ENCODE measurements around the gene SUV39H2. TPM values are rescaled to one million over a fixed set of nuclear protein-coding genes. Genes with fewer than 3 reads are reported as not detected.

The SUV39H2 gene
- total and polyA plus RNA-seq, 7 experiments from 2014 or later: 2.4 to 25.0 (median 6.8) TPM

- Mint-ChIP-seq H3K4me3 (no peak overlapping the region), H3K27me3 (no peaks in the 10 kb centered on the region)
These were observed 33.7 kb upstream of the SUV39H2 start for GRCh38 chr10:14844948-14845347.

DNA sequence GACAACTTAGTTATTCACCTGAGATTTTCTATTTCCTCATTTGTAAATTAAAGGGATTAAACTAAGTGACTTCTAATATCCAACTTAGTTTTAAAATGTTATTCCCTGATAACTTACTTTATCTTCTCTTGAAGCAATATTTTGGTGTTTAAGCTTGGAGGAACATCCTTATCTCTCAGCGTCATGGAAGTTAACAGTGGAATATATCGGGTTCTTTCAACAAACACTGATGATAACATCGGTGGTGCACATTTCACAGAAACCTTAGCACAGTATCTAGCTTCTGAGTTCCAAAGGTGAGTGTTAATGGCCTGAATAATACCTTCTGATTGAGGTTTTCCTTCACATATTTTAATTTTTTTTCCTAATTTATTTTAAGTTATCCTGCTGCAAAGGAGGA lies 26.4 kb upstream of the SUV39H2 start:
- Mint-ChIP-seq H3K4me3 (no peak overlapping the region), H3K27me3 (no peaks in the 10 kb centered on the region), H3K4me1 (peaks cover 0 to 4% (median 0%) of the 10 kb centered on the region in 7 donors), H3K27ac (no peak overlapping the region), H3K36me3 (peaks cover 3 to 53% (median 17%) of the 10 kb centered on the region in 5 donors), H3K9me3 (no peaks in the 10 kb centered on the region)
- no peaks in the 10 kb centered on the region for H3K4me1 ChIP-seq (ENCODE audit: control insufficient read depth in 2 of 2, insufficient read depth in 2 of 2, low read length in 2 of 2)
- H3K27me3 ChIP-seq (ENCODE audit: control insufficient read depth in 2 of 2, insufficient read depth in 2 of 2, low read length in 2 of 2): no peaks in the 10 kb centered on the region
- ChIA-PET CTCF (interaction anchor here (0.6 kb wide), 1 partner anchor 134 kb away, joined by 3 read pairs; no protein-coding TSS in a partner anchor), POLR2A (no interaction called here)
- no peak for ATAC-seq
- no peak overlapping the region for H3K4me3 ChIP-seq (ENCODE audit: low read length)
- H3K9me3 ChIP-seq (ENCODE audit: control insufficient read depth in 2 of 3, low read length in 3 of 3): no peaks in the 10 kb centered on the region
- intact Hi-C loops (cut with micrococcal nuclease): no loop called here
- peaks cover 0 to 12% (median 7%) of the 10 kb centered on the region in 3 experiments for H3K36me3 ChIP-seq (ENCODE audit: control insufficient read depth in 2 of 3, insufficient read depth in 3 of 3, low read length in 3 of 3)
- no peak overlapping the region for H3K27ac ChIP-seq (ENCODE audit: low read depth, low read length)
- DNase-seq: no peak

More at GRCh38 chr10:14844948-14845347, 33.7 kb upstream of the SUV39H2 start:
- peaks cover 12 to 33% (median 15%) of the 10 kb centered on the region in 7 donors for H3K4me1 Mint-ChIP-seq
- H3K27ac ChIP-seq (ENCODE audit: low read depth, low read length): no peak overlapping the region
- intact Hi-C loops (cut with micrococcal nuclease): no loop called here
- no peaks in the 10 kb centered on the region for H3K9me3 ChIP-seq (ENCODE audit: control insufficient read depth in 2 of 3, low read length in 3 of 3)
- peak overlapping the region in 2 of 9 donors; percentile 29 to 54 for H3K27ac Mint-ChIP-seq
- H3K9me3 Mint-ChIP-seq: no peaks in the 10 kb centered on the region
- no peak overlapping the region for H3K4me3 ChIP-seq (ENCODE audit: low read length)
- POLR2A ChIA-PET: interaction anchor here (0.6 kb wide), 1 partner anchor 1226 kb away, joined by 3 read pairs; no protein-coding TSS in a partner anchor
- H3K36me3 ChIP-seq (ENCODE audit: control insufficient read depth in 2 of 3, insufficient read depth in 3 of 3, low read length in 3 of 3): peaks cover 6 to 47% (median 9%) of the 10 kb centered on the region in 3 experiments
- no peaks in the 10 kb centered on the region for H3K4me1 ChIP-seq (ENCODE audit: control insufficient read depth in 2 of 2, insufficient read depth in 2 of 2, low read length in 2 of 2)
- DNase-seq (no peak), ATAC-seq (no peak)
- CTCF ChIA-PET: no interaction called here
- peaks cover 7 to 41% (median 22%) of the 10 kb centered on the region in 5 donors for H3K36me3 Mint-ChIP-seq
- no peaks in the 10 kb centered on the region for H3K27me3 ChIP-seq (ENCODE audit: control insufficient read depth in 2 of 2, insufficient read depth in 2 of 2, low read length in 2 of 2)

GRCh38 chr10:14855453-14855852 lies 23.2 kb upstream of the SUV39H2 start:
- Histone ChIP-seq H3K36me3 (ENCODE audit: control insufficient read depth in 2 of 3, insufficient read depth in 3 of 3, low read length in 3 of 3) (peaks cover 0 to 29% (median 7%) of the 10 kb centered on the region in 3 experiments), H3K27me3 (ENCODE audit: control insufficient read depth in 2 of 2, insufficient read depth in 2 of 2, low read length in 2 of 2) (no peaks in the 10 kb centered on the region), H3K27ac (ENCODE audit: low read depth, low read length) (no peak overlapping the region), H3K4me1 (ENCODE audit: control insufficient read depth in 2 of 2, insufficient read depth in 2 of 2, low read length in 2 of 2) (no peaks in the 10 kb centered on the region), H3K9me3 (ENCODE audit: control insufficient read depth in 2 of 3, low read length in 3 of 3) (no peaks in the 10 kb centered on the region), H3K4me3 (ENCODE audit: low read length) (no peak overlapping the region)
- Mint-ChIP-seq H3K9me3 (no peaks in the 10 kb centered on the region), H3K27me3 (no peaks in the 10 kb centered on the region), H3K27ac (no peak overlapping the region), H3K36me3 (peaks cover 8 to 60% (median 18%) of the 10 kb centered on the region in 5 donors), H3K4me3 (no peak overlapping the region), H3K4me1 (peaks cover 0 to 11% (median 2%) of the 10 kb centered on the region in 7 donors)
- ATAC-seq (no peak), DNase-seq (no peak)
- CTCF ChIA-PET: no interaction called here
- intact Hi-C loops (cut with micrococcal nuclease): no loop called here
- POLR2A ChIA-PET: no interaction called here

DNA sequence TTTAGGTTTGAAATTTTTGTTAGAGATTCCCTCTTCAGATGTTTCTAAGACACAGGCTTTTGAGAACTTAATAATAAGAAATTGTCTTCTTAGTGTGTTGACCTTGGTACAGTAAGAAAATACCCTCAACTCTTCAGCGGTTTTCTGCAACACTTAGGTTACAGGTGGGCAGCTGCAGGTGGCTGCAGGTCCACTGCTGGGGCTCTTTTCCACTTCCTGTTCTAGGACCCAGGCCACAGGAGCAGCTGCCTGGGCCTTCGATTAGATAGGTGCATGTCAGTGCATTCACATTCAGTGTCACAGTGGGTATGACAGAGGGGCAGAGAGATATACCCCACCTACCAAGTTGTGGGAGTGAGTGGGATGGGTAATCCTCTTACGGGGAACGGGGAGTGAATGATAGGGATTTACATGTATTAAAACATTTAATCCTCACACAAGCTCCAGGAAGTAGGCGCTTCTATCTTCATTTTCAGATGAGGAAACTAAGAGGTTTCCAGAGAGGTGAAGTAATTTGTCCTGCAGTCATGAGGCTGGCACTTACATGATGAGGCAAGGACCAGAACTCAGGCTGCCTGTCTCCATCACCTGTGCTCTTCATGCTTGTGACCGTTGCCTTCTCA lies 20.2 kb upstream of the SUV39H2 start:
- peaks cover 0 to 17% (median 5%) of the 10 kb centered on the region in 7 donors for H3K4me1 Mint-ChIP-seq
- POLR2A ChIA-PET: no interaction called here
- ATAC-seq: no peak

DNA sequence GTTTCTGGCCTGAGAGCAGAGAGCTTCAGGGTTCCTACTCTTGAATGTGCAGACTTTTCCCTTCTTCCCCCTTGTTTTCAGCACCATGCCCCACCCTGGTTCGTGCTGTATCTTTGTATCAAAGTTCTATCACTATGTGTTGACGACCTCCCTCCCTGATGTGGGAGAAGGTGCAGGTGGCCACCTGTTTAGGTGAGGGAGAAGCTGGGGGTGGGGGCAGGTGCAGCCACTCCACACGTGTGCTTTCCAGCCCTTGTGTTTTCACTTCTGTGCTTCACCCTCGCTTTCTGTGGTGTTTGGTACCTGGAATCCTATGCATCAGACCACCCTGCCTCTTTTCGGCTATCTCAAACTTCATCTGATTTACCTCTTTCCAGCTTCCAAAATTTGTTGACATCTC lies 19.6 kb upstream of the SUV39H2 start:
- Histone ChIP-seq H3K9me3 (ENCODE audit: control insufficient read depth in 2 of 3, low read length in 3 of 3) (no peaks in the 10 kb centered on the region), H3K4me1 (ENCODE audit: control insufficient read depth in 2 of 2, insufficient read depth in 2 of 2, low read length in 2 of 2) (no peaks in the 10 kb centered on the region), H3K27ac (ENCODE audit: low read depth, low read length) (no peak overlapping the region), H3K27me3 (ENCODE audit: control insufficient read depth in 2 of 2, insufficient read depth in 2 of 2, low read length in 2 of 2) (no peaks in the 10 kb centered on the region), H3K4me3 (ENCODE audit: low read length) (no peak overlapping the region), H3K36me3 (ENCODE audit: control insufficient read depth in 2 of 3, insufficient read depth in 3 of 3, low read length in 3 of 3) (peaks cover 0 to 45% (median 7%) of the 10 kb centered on the region in 3 experiments)
- no peaks in the 10 kb centered on the region for H3K9me3 Mint-ChIP-seq
- peak overlapping the region in 1 of 9 donors; percentile 70 for H3K27ac Mint-ChIP-seq
- DNase-seq (no peak), ATAC-seq (no peak)
- peaks cover 15 to 50% (median 24%) of the 10 kb centered on the region in 5 donors for H3K36me3 Mint-ChIP-seq
- H3K27me3 Mint-ChIP-seq: no peaks in the 10 kb centered on the region
- ChIA-PET CTCF (no interaction called here), POLR2A (no interaction called here)
- no peak overlapping the region for H3K4me3 Mint-ChIP-seq
- intact Hi-C loops (cut with micrococcal nuclease): no loop called here
- peaks cover 0 to 17% (median 5%) of the 10 kb centered on the region in 7 donors for H3K4me1 Mint-ChIP-seq

More for the DNA sequence above, 20.2 kb upstream of the SUV39H2 start:
- Mint-ChIP-seq H3K9me3 (no peaks in the 10 kb centered on the region), H3K36me3 (peaks cover 11 to 50% (median 23%) of the 10 kb centered on the region in 5 donors), H3K27me3 (no peaks in the 10 kb centered on the region), H3K4me3 (peak overlapping the region in 1 of 10 donors; percentile 28), H3K27ac (peak overlapping the region in 3 of 9 donors; percentile 2 to 53 (median 13))
- Histone ChIP-seq H3K27ac (ENCODE audit: low read depth, low read length) (no peak overlapping the region), H3K27me3 (ENCODE audit: control insufficient read depth in 2 of 2, insufficient read depth in 2 of 2, low read length in 2 of 2) (no peaks in the 10 kb centered on the region), H3K4me3 (ENCODE audit: low read length) (no peak overlapping the region), H3K9me3 (ENCODE audit: control insufficient read depth in 2 of 3, low read length in 3 of 3) (no peaks in the 10 kb centered on the region), H3K36me3 (ENCODE audit: control insufficient read depth in 2 of 3, insufficient read depth in 3 of 3, low read length in 3 of 3) (peaks cover 0 to 39% (median 7%) of the 10 kb centered on the region in 3 experiments), H3K4me1 (ENCODE audit: control insufficient read depth in 2 of 2, insufficient read depth in 2 of 2, low read length in 2 of 2) (no peaks in the 10 kb centered on the region)
- CTCF ChIA-PET: no interaction called here
- intact Hi-C loops (cut with micrococcal nuclease): no loop called here
- no peak for DNase-seq

- Histone ChIP-seq H3K36me3 (ENCODE audit: control insufficient read depth in 2 of 3, insufficient read depth in 3 of 3, low read length in 3 of 3) (peaks cover 0 to 45% (median 7%) of the 10 kb centered on the region in 3 experiments), H3K27ac (ENCODE audit: low read depth, low read length) (no peak overlapping the region), H3K4me1 (ENCODE audit: control insufficient read depth in 2 of 2, insufficient read depth in 2 of 2, low read length in 2 of 2) (no peaks in the 10 kb centered on the region), H3K4me3 (ENCODE audit: low read length) (no peak overlapping the region), H3K27me3 (ENCODE audit: control insufficient read depth in 2 of 2, insufficient read depth in 2 of 2, low read length in 2 of 2) (no peaks in the 10 kb centered on the region), H3K9me3 (ENCODE audit: control insufficient read depth in 2 of 3, low read length in 3 of 3) (no peaks in the 10 kb centered on the region)
- peak overlapping the region in 1 of 9 donors; percentile 22 for H3K27ac Mint-ChIP-seq
- H3K36me3 Mint-ChIP-seq: peaks cover 17 to 46% (median 19%) of the 10 kb centered on the region in 5 donors
- CTCF ChIA-PET: interaction anchor here (0.5 kb wide), 1 partner anchor 1220 kb away, joined by 3 read pairs; no protein-coding TSS in a partner anchor
- POLR2A ChIA-PET: no interaction called here
- H3K4me1 Mint-ChIP-seq: peaks cover 0 to 17% (median 5%) of the 10 kb centered on the region in 7 donors
- no peak for ATAC-seq
- H3K27me3 Mint-ChIP-seq: no peaks in the 10 kb centered on the region
- H3K9me3 Mint-ChIP-seq: no peaks in the 10 kb centered on the region
- no peak overlapping the region for H3K4me3 Mint-ChIP-seq
- DNase-seq: no peak
- intact Hi-C loops (cut with micrococcal nuclease): no loop called here
These were observed 18.9 kb upstream of the SUV39H2 start for GRCh38 chr10:14859775-14860174.

DNA sequence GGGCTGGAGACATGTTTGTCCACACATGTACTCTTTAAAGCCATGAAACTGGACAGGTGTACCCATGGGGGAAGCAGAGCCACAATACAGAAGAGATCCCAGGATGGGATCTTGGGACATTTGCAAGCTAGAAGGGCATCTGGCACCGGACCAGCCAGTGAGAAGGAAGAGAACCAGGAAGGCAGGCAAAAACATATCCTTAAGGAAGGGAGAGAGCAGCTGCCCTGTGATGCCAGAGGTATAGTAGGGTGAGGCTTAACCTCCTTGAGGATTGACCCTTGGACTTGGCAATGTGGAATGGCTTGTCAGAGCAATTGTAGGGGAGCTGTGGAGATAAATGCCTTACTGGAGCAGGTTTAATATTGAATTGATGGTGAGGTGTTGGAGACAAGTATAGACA lies 17.9 kb upstream of the SUV39H2 start:
- Mint-ChIP-seq H3K36me3 (peaks cover 16 to 45% (median 21%) of the 10 kb centered on the region in 5 donors), H3K9me3 (no peaks in the 10 kb centered on the region), H3K27me3 (no peaks in the 10 kb centered on the region), H3K4me1 (peaks cover 0 to 17% (median 7%) of the 10 kb centered on the region in 7 donors), H3K4me3 (no peak overlapping the region), H3K27ac (peak overlapping the region in 5 of 9 donors; percentile 13 to 72 (median 41))
- Histone ChIP-seq H3K9me3 (ENCODE audit: control insufficient read depth in 2 of 3, low read length in 3 of 3) (no peaks in the 10 kb centered on the region), H3K27me3 (ENCODE audit: control insufficient read depth in 2 of 2, insufficient read depth in 2 of 2, low read length in 2 of 2) (no peaks in the 10 kb centered on the region), H3K4me1 (ENCODE audit: control insufficient read depth in 2 of 2, insufficient read depth in 2 of 2, low read length in 2 of 2) (no peaks in the 10 kb centered on the region), H3K27ac (ENCODE audit: low read depth, low read length) (no peak overlapping the region), H3K4me3 (ENCODE audit: low read length) (no peak overlapping the region), H3K36me3 (ENCODE audit: control insufficient read depth in 2 of 3, insufficient read depth in 3 of 3, low read length in 3 of 3) (peaks cover 0 to 45% (median 7%) of the 10 kb centered on the region in 3 experiments)
- POLR2A ChIA-PET: no interaction called here
- DNase-seq (no peak), ATAC-seq (no peak)
- intact Hi-C loops (cut with micrococcal nuclease): no loop called here
- CTCF ChIA-PET: no interaction called here
